Vagina (tissue), 2 donors: ENCODE results near the gene TAF3.

Source experiments
- POLR2A ChIP-seq, 2 donors: fragments of 450-650 bp; IDR thresholded peaks; one replicate each; pipeline ENCODE4 v1.6.1; 2017; ENCODE audit warnings: antibody characterized with exemption in 2 of 2, mild to moderate bottlenecking in 2 of 2, moderate library complexity in 2 of 2
- POLR2AphosphoS5 ChIP-seq, 2 donors: sonication (generic); formaldehyde crosslinking; IDR thresholded peaks; one replicate each; pipeline ENCODE4 v1.9.0; 2017; ENCODE audit warnings: antibody characterized with exemption in 2 of 2, mild to moderate bottlenecking in 2 of 2, low read depth in 1 of 2; ENCODE audit not compliant: insufficient read depth in 1 of 2
- TF ChIP-seq, protein P1 (sequence below), 3 experiments: fragments of 450-650 bp in 2 of 3; fragments of 200-600 bp in 1 of 3; sonication (generic) in 1 of 3; IDR thresholded peaks; one replicate each; pipeline ENCODE4 v1.5.1; 2017 to 2019; ENCODE audit warnings: antibody characterized with exemption in 3 of 3, mild to moderate bottlenecking in 2 of 3, moderate library complexity in 2 of 3

DNA sequence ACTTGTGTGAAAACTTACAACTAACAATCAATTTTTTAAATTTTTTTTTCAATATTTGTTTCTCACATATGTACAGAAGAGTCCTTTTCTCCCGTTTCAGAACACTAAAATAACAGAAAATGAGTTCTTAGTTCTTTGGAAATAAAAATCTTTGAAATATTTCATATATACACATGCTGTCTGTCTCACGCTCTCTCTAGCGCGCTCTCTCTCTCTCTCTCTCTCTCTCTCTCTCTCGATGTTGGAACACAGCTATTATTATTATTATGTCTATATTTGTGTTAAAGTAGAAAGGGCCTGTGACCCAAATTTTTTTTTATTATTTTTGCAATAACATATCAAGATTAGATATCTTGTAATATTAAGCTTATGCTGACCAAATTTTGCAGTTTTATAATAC is 139.3 kb downstream of the TAF3 start:
- no peak for TF ChIP-seq POLR2A (IDR thresholded peaks at IDR 0.05)
- TF ChIP-seq, protein P1, sequence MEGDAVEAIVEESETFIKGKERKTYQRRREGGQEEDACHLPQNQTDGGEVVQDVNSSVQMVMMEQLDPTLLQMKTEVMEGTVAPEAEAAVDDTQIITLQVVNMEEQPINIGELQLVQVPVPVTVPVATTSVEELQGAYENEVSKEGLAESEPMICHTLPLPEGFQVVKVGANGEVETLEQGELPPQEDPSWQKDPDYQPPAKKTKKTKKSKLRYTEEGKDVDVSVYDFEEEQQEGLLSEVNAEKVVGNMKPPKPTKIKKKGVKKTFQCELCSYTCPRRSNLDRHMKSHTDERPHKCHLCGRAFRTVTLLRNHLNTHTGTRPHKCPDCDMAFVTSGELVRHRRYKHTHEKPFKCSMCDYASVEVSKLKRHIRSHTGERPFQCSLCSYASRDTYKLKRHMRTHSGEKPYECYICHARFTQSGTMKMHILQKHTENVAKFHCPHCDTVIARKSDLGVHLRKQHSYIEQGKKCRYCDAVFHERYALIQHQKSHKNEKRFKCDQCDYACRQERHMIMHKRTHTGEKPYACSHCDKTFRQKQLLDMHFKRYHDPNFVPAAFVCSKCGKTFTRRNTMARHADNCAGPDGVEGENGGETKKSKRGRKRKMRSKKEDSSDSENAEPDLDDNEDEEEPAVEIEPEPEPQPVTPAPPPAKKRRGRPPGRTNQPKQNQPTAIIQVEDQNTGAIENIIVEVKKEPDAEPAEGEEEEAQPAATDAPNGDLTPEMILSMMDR (IDR thresholded peaks at IDR 0.05): no peak
- no peak for TF ChIP-seq POLR2AphosphoS5 (IDR thresholded peaks at IDR 0.05; ENCODE audit: insufficient read depth in 1 of 2, low read depth in 1 of 2)
